Stimulated activated CD4-positive, alpha-beta T cell treated with anti-CD3 and anti-CD28 coated beads, Interleukin-4, amount 100 ng/mL, for 48 hours (primary cell): ENCODE measurements around the gene TMED6.
A peak's percentile ranks its signal among the peaks of the same experiment; 100 is the strongest.

Source experiments
- DNase-seq, 2 donors: peaks; one replicate each; pipeline ENCODE4 v3.0.0-alpha.2; 2020; ENCODE audit warnings: low read depth in 2 of 2

The TMED6 gene

DNA sequence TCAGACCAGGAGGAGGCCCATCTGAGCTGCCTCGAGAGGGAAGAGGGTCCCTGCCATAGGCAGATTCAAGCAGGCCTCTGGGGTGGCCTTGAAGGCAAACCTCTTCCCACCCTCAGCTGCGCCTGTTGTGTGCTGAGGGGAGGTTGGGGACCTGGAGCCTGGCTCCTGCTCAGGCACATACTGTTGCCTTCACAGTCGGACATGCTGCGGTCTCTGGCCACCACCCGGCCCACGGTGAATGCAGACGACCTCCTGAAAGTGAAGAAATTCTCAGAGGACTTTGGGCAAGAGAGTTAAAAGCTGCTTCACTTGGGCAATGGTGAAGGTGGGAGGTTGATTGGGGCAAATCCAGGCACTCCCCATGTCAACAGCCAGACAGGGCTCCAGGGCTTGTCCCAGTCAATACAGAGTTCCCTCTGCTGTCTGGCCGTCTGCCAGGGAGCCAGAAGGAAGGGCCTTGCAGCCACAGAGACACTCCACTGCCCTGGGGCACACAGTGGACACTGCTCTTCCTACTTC lies 27.5 kb downstream of the TMED6 start:
- DNase-seq = no peak

DNA sequence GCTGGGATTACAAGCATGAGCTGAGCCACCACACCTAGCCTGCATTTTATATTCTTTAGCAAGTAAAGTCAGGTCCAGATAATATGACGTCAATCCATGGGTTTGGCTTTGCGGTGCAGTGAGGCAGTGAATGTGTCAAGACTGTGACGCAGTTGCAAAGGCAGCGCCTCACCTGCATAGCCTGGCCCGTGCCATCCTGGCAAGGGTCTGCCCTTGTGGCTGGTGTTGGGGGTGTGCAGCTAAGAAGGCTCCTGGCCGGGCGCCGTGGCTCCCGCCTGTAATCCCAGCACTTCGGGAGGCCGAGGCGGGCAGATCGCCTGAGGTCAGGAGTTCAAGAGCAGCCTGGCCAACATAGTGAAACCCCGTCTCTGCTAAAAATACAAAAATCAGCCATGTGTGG lies 28.2 kb downstream of the TMED6 start:
- DNase-seq = no peak

DNA sequence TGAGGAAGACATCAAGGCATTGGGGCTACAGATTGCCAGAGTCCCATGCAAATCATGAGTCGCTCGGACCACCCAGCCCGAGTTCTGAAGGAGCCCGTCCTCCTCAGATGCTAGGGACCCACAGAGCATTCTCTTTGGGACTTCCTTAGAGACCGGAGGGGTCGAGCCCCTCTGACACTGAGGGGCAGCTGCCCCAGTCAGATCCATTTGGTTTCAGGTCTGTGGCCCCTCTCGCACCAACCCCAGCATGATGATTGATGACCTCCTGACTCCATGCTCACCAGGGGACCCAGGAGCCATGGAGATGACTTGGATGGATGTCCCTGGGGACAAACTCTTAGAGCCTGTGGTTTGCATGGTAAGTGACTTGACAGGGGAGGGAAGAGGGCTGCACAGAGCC lies 29.2 kb downstream of the TMED6 start:
- no peak for DNase-seq

DNA sequence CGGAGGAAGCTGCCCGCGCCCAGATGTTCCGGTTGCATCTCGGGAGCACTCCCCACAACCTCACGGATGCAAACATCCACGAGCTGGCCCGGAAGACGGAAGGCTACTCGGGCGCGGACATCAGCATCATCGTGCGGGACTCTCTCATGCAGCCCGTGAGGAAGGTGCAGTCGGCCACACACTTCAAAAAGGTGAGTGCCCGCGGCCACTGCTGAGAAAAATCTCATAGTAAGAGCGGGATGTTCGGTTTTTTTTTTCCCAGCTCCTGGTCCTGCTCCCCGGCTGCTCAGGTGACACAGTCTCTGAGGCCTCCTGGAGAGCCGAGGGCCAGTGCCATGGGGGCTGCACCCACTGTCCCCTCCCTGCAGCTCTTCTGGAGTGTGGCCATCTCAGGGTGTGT lies 30.5 kb downstream of the TMED6 start:
- no peak for DNase-seq

GRCh38 chr16:69320740-69321073 lies 30.9 kb downstream of the TMED6 start:
- DNase-seq = no peak

DNA sequence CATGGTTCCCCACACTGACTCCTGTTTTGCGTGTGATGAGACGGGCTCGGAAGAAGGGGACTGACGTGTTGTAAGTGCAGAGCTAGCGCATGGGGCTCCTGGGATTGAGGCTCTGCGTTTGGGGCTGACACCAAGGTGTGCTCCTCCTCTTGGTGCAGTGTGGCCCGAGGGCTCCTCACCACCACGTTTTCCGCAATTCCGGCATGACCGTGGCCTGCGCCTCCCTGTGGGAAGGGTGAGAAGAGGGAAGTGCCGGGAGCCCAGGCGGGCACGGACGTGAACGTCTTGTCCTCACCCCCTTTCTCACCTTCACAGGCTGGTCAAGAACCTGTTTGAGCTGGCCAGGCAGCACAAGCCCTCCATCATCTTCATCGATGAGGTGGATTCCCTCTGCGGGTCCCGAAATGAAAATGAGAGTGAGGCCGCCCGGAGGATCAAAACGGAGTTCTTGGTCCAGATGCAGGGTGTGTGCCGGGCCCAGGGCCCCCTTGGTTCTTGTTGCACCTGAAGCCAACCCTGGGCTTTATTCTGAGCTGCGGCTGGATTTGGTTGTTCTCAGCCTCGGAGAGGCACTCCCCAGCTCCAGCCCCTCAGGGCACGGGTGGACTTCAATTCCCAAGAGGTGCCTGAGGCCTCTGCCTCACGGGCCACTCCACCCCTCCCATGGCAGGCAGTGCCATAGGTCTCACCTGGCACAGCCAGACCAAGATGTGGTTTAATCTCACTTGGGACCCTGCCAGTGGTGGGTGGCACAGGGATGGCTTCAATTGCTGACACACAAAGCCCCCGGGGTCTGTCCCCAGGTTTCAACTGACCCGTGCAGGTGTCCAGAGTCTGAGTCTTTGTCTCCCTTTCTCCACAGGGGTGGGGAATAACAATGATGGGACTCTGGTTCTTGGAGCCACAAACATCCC lies 31.5 kb downstream of the TMED6 start:
- DNase-seq = no peak

- no peak for DNase-seq
Measured at GRCh38 chr16:69319381-69319780, 32.2 kb downstream of the TMED6 start.

DNA sequence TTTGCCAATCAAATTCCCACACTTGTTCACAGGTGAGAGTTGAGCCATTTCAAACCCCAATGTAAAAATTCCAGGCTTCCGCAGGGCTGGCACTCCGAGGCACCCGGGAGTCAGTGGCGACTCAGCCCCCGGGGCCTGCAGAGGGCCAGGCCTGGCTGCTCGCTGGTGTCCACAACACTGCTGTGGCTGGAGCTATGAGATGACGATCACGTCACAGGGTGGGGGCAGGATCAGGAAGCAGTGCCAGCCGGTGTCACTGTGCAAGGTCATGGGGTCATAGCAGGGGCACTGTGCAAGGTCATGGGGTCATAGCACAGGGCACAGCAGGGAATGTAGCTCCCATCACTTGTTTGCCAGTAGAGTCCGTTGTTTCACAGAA lies 32.7 kb downstream of the TMED6 start:
- no peak for DNase-seq

GRCh38 chr16:69318177-69318910 lies 33.2 kb downstream of the TMED6 start:
- no peak for DNase-seq

DNA sequence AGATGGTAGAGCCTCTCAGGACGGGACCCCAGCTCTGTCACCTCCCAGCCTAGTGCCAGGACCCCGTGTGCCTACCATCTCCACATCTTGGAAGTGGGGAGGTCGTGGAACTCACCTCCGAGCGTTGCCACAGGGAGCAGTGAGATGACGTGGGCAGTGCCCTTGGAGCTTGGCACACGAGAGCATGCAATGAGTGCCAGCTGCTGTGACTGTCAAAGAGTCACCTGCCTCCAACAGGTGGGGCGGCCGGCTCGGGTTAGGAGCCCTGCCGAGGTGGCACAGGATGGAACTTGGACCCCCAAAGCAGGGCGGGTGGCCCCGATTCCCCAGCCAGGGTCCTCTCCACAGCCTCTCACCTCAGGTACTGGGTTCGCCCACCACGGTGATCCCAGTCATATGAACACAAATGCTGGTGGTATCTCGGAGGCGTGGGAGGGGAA lies 35.0 kb downstream of the TMED6 start:
- no peak for DNase-seq

- no peak for DNase-seq
Measured at GRCh38 chr16:69315486-69316311, 35.9 kb downstream of the TMED6 start.

DNA sequence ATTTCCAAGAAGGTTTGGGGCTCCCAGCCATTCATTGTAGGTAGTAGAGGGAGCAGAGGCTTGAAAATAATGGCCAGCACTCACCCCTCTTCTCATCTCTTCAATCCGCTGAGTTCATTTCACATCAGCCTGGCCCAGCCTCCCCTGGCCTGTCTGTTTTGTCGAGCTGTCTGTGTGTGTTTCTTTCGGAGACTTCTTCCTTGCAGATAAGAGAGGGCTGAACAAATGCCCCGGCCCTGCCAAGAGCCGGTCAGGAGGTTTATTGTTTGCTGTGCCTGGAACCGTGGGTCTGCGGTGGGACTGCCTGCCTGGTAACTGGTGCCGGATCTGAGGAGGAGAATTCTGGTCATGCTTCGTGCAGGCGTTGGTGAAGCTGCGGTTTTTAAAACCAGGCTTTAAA lies 37.1 kb downstream of the TMED6 start:
- DNase-seq = no peak

- DNase-seq = no peak
Measured at GRCh38 chr16:69313469-69313868, 38.1 kb downstream of the TMED6 start.

- peak in 1 of 2 donors; percentile 40 for DNase-seq
Measured at GRCh38 chr16:69311533-69312387, 39.8 kb downstream of the TMED6 start.

DNA sequence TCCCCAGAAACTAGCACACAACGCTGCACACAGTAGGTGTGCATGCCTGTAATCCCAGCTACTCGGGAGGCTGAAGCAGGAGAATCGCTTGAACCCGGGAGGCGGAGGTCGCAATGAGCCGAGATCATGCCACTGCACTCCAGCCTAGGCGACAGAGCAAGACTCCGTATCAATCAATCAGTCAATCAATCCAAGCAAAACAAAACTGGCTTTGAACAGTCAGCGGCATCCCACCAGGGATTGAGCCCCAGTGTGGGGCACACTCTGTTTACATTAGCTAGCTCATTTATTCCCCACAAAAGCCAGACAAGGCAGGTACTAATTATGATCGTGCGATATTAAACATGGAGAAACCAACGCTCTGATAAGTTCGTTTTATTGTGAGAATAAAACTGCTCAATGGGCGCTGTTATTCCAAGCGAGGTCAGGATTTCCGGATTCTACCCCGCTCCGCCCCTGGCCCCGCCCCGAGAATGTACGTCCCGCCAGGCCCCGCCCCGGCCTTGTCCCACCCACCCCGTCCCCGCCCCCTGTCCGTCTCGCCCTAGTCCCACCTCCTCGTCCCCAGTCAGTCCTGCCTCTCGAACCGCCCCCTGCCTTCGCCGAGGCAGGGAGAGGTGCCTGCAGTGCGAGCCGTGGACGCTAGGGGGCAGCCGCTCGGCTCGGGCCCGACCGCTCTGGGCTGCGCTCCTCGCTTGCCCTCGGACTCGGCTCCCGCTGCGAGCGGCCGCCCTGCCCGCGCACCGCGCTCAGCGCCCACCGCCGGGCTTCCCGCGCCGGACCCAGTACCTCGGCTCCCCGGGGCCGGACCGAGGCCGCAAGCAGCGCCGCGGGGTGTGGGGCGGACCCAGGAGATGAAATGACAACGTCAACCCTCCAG lies 40.7 kb downstream of the TMED6 start, which contains the start of gene VPS4A:
TSS of gene VPS4A (plus strand) at position 698 of the 880 bp plus-strand sequence. CDS start at position 860, 162 bp downstream.
- DNase-seq = peak; percentile 96 to 98

- DNase-seq = no peak
Measured at GRCh38 chr16:69309316-69309715, 42.3 kb downstream of the TMED6 start.

GRCh38 chr16:69307856-69308255 lies 43.7 kb downstream of the TMED6 start:
- no peak for DNase-seq

DNA sequence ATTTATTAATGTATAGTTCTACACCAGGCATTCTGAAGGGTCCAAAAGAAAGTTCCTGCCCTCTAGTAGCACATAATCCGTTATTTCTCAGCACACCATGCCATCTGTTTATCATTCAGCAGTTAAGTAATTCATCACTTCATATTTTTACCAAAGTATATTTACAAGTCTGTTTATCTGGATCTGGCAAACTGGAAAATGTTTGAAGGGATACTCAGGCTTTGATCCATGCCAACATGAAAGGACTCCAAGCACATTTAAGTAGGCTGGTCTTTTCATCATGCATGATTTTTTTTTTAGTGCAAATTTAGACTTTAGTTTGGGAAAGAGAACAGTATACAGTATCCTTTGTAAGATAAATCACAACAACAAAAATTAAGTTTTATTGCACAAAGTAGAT lies 44.5 kb downstream of the TMED6 start:
- DNase-seq = no peak

- no peak for DNase-seq
Measured at GRCh38 chr16:69306031-69306430, 45.6 kb downstream of the TMED6 start.

- no peak for DNase-seq
Measured at GRCh38 chr16:69302301-69302700, 49.3 kb downstream of the TMED6 start.
